GM18907 (cell line): Measurements from ENCODE around the gene B4GALT3.
A peak's percentile ranks its signal among the peaks of the same experiment; 100 is the strongest.

Source experiments
- ATAC-seq: cut with Tn5 transposase; IDR thresholded peaks from one replicate; pipeline ENCODE4 v1.9.1; 2021; ENCODE audit warnings: mild to moderate bottlenecking, moderate library complexity; ENCODE audit not compliant: unreplicated experiment

B4GALT3 gene

GRCh38 chr1:161188381-161188780 lies 11.1 kb upstream of the B4GALT3 start:
- no peak for ATAC-seq

GRCh38 chr1:161187311-161187710 lies 10.0 kb upstream of the B4GALT3 start:
- ATAC-seq: no peak

DNA sequence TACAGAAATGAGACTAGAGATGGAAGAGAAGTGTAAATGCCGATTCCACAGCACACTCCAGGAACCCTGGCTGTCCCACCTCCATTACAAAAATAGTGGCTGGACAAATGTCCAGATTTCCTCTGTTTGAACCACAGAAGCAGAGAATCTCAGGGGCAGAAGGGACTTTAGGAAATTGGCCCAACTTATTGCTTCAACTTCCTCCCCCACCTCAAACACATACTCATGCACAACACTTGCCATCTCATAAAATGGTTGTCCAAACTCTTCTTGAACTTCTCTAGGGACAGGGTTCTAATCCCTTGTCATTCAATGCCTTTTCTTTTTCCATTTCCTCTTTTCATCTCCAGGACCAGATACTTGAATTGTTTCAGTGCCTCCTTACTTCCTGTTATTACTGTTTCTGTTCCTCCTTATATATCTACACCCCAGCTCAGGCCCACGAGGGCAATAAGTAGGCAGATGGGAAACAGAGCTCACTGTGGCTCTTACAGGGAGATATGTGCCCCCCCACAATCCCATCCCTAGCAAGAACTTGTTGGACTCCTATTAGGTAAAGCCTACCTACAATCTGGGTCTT lies 8.5 kb upstream of the B4GALT3 start:
- peak; percentile 21 for ATAC-seq

DNA sequence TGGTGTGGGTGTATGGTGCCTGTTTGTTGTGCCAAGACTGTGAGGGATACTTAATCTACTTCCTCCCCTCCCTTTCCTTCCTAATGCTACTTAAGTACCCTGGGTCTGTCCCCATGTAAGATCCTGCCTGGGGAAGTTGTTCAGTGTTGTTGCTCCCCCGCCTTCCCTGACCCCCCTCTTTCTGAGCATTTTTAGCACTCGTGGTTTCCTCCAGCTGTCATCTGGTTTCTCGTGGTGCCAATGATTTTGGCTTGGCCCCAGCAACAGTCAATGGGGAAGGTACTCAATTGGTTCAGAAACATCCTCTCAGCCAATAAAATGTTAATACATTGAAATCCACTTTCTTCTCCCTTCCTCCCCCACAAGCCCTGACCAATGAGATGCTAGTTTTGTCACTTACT lies 8.0 kb upstream of the B4GALT3 start:
- peak; percentile 67 for ATAC-seq

- ATAC-seq: peak; percentile 45
Measured at GRCh38 chr1:161182214-161182613, 4.9 kb upstream of the B4GALT3 start.

- ATAC-seq: no peak
Measured at GRCh38 chr1:161180639-161181038, 3.3 kb upstream of the B4GALT3 start.

- no peak for ATAC-seq
Measured at GRCh38 chr1:161179698-161180097, 2.4 kb upstream of the B4GALT3 start.

DNA sequence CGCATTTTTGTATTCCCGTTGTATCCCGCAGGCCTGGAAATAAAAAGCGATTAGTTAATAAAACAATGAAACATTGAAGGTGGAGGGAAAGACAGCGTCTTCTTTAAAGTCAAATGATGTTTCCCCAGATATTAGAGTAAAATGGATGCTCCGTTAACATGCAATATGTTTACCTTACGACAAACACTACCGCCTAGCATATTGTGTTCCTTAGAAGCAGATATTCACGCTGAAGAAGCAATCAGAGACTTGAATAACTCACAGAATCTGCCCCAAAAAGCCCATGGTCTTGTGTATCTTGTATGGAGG lies 583 bp upstream of the B4GALT3 start:
- no peak for ATAC-seq

GRCh38 chr1:161176468-161177111 lies 717 bp downstream of the B4GALT3 start:
- ATAC-seq: peak; percentile 6

DNA sequence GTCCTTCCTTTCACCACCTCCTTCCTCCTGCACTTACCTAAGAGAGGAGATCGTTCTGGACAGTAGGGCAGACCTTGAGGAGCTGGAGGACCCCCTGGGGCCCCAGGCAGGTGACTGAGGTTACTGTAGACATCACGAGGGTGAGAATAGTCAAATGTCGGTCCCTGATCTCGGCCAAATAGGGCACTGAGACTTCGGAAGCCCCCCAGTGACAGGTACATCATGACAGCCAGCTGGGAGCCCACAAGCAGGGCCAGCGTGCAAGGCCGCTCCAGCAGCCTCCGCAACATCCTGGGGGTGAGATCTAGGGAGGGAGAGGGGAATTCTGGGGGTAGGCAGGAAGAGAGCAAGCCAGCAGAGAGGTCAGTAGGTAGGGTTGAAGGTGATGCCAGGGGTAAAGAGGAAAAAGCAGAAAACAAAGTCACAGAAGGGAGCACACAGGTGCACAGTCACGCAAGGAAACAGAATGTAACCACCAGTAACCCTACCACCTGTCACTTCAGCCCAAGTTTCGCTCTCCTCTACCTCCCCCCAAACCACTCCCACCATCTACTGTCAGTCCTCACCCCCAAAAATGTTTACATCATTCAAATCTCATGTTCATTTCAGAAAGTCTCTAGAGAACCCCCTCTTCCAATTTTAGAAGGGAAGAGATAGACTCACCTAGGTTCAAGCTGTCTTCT lies 1.4 kb downstream of the B4GALT3 start:
- no peak for ATAC-seq

DNA sequence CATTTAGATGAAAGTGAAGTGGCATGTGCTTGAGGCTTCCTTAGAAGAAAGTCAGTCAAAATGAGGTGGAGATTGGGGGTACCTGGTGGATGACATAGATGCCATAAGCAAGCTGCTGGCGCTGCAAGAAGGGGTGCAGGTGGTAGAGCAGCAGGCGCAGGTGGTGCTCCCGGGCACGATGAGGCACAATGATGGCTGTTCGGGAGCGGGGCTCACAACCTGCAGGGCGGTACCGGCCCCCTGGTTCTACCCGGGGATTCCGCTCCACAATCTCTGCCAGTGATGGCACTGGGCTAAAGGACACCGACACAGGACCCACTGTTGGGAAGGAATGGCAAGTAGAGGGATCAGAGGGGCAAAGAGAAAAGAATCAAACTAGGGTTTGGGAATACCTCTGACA lies 2.4 kb downstream of the B4GALT3 start:
- ATAC-seq: no peak

DNA sequence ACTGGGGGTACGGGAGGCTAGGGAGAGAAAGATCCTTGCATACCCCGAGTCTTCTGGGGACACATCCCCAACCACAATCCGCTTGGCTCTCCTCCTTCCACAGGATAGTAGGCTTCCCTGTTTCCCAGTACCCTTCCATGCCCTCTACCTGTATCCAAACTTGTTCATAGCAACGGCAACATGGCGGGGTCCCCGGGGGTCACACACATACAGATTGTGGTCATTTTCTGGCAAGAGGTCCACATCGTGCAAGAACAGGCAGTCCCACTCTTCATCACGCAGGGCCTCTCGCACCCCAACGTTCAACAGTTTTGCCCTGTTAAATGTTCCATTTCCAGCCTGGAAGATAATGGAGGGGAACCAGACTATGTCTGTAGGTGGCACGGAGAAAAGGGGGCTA lies 3.6 kb downstream of the B4GALT3 start:
- no peak for ATAC-seq

GRCh38 chr1:161172776-161173376 lies 4.4 kb downstream of the B4GALT3 start:
- ATAC-seq: no peak

- ATAC-seq: no peak
Measured at GRCh38 chr1:161172349-161172748, 5.0 kb downstream of the B4GALT3 start.

DNA sequence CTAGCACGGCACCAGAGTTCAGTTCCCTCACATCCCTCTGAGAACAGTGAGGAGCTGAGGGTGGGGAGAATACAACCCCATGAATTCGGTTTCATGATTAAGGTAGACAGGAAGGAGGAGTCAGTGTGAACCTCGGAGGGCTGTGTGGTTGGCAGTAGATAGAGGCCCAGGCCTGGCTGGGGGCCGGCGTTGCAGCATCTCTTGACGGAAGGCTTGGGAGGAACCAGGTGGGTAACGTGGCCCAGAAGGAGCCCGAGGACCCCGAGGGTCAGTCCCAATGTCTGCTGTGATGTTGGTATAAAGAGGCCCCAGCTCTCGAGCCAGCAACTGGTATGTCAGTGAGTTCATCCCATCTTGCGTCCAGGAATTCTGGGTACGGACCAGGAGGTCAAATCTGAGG lies 5.6 kb downstream of the B4GALT3 start:
- ATAC-seq: no peak

- ATAC-seq: no peak
Measured at GRCh38 chr1:161171191-161171590, 6.1 kb downstream of the B4GALT3 start.

DNA sequence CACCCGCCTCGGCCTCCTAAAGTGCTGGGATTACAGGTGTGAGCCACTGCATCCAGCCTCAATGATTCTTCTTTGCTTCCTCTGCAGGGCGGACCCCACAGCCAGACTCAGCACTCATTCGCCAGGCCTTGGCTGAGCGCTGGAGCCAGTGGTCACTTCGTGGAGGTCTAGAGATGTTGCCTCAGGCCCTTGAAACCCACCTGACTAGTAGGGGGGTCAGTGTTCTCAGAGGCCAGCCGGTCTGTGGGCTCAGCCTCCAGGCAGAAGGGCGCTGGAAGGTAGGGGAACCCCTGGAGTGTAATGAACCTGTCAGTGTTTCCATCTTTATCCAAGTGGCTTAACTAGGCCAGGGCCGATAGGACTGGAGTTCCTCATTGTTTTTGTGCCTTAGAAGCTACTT lies 8.4 kb downstream of the B4GALT3 start:
- ATAC-seq: no peak

GRCh38 chr1:161166669-161167548 lies 10.4 kb downstream of the B4GALT3 start:
- ATAC-seq: peak; percentile 12

DNA sequence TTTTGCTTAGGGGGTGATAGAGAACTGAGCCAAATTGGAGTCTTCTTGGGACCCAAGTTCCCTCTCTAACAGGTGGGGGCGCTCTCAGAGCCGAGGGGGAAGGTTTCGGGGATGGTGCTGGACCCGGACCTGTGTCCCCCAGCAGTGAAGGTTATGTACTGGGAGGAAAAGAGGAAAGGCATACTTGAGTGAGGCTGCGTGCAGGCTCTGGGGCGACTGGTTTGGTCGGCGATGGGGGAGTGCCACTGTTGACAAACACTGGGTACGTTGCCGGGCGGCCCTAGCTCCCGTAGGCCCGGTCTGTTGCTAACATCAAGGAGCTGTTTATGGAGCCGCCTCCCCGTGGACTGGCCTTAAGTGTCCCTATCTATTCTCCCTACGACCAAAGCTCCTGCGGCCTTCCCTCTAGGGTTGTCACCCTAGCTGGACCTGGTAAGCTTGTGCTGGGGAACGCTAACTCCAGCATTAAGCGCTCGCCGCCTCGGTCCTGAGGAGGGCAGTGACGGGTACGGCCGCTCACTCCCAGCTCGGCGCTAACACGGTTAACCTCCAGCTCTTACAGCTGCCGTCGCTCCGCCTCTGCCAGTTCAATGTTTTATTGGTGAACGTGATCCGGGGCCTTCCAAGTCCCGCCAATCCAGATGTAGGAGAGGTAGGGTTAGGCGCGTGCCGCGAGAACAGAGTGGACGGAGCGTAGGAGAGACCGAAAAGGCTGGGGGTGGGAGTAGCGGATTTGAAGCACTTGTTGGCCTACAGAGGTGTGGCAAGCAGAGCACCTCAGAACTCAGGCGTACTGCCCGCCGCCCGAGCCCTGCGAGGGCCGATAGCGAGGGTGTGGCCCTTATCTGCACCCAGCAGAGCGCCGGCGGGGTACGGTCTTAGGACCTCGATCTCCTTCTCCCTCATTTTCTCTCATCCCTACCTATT lies 11.3 kb downstream of the B4GALT3 start, which contains the start of gene PPOX:
Gene PPOX, plus strand, starts transcription at position 685 of the 927 bp plus-strand sequence. CDS start 422 bp downstream, outside the sequence.
- peak; percentile 92 for ATAC-seq
